Endothelial cell of umbilical vein (primary cell): Measurements from ENCODE around the gene ZBTB20. TPM values are rescaled to one million over a fixed set of nuclear protein-coding genes. Genes with fewer than 3 reads are reported as not detected.

Source experiments
- BruUV-seq: library from RNA; stranded (reverse); fragments of 400-500 nt; replicated peaks from 2 replicates; lab custom pipeline; 2021; lab: Mats Ljungman, UMichigan
- CTCF ChIA-PET: fragments of 300-600, 350-600 bp; sonication (Branson Sonifier 250); formaldehyde crosslinking; loops from one replicate; lab custom pipeline; 2021; ENCODE audit warnings: antibody characterized with exemption, inconsistent platforms; lab: Charles Lee
- POLR2A ChIA-PET: fragments of 300-600, 350-600 bp; sonication (Branson Sonifier 250); formaldehyde crosslinking; loops from one replicate; lab custom pipeline; 2021; ENCODE audit warnings: antibody characterized with exemption, inconsistent platforms; lab: Charles Lee
- DNase-seq: peaks from one replicate; pipeline ENCODE4 v3.0.0-alpha.2; 2011; ENCODE audit warnings: low read depth, low spot score
- FAIRE-seq: peaks from 2 replicates; lab custom pipeline; 2011; peaks lifted over from hg19 to GRCh38; lab: Jason Lieb, UNC
- H2AFZ ChIP-seq: 2 replicates; pipeline ENCODE4 v1.6.0; 2012; ENCODE audit warnings: low read depth, low read length, control low read depth, inconsistent platforms
- H3K27ac ChIP-seq: 2 replicates; pipeline ENCODE4 v1.5.1; 2011; ENCODE audit warnings: low read depth, mild to moderate bottlenecking, control low read depth, low read length, moderate library complexity; ENCODE audit not compliant: insufficient read depth
- H3K27me3 ChIP-seq, 2 experiments: 2 replicates each; pipeline versions ENCODE4 v1.6.0 to v1.6.1; 2011; ENCODE audit warnings: low read length in 2 of 2, mixed read lengths in 1 of 2; ENCODE audit not compliant: control insufficient read depth in 2 of 2, insufficient read depth in 2 of 2
- H3K36me3 ChIP-seq, 2 experiments: 2 replicates in 1 of 2; 3 replicates in 1 of 2; pipeline ENCODE4 v1.5.1; 2011; ENCODE audit warnings: low read length in 2 of 2, mild to moderate bottlenecking in 1 of 2, moderate library complexity in 1 of 2; ENCODE audit not compliant: control insufficient read depth in 2 of 2, insufficient read depth in 2 of 2; ENCODE audit errors: extremely low read depth in 1 of 2
- H3K4me1 ChIP-seq: 3 replicates; pipeline ENCODE4 v1.5.1; 2011; ENCODE audit warnings: mild to moderate bottlenecking, low read length; ENCODE audit not compliant: control insufficient read depth, insufficient read depth; ENCODE audit errors: extremely low read depth
- H3K4me2 ChIP-seq: 2 replicates; pipeline ENCODE4 v1.6.1; 2011; ENCODE audit warnings: low read length, control low read depth, mixed read lengths; ENCODE audit not compliant: insufficient read depth
- H3K4me3 ChIP-seq, 3 experiments: fragments of 200-600 bp in 1 of 3; sonication (generic), shearing (Covaris generic) in 1 of 3; replicated peaks in 1 of 3; 2 replicates each; pipeline ENCODE4 v1.5.1; 2011 to 2016; ENCODE audit warnings: control low read depth in 3 of 3, low read length in 3 of 3, mild to moderate bottlenecking in 2 of 3, inconsistent platforms in 1 of 3, low read depth in 1 of 3, moderate library complexity in 1 of 3; ENCODE audit not compliant: insufficient read depth in 1 of 3
- H3K79me2 ChIP-seq: 2 replicates; pipeline ENCODE4 v1.6.0; 2012; ENCODE audit warnings: low read length, inconsistent platforms; ENCODE audit not compliant: control insufficient read depth, insufficient read depth
- H3K9ac ChIP-seq: replicated peaks from 2 replicates; pipeline ENCODE3; 2011; ENCODE audit warnings: low read length, control low read depth; ENCODE audit not compliant: insufficient read depth; ENCODE audit errors: extremely low read depth
- H3K9me1 ChIP-seq: replicated peaks from 3 replicates; pipeline ENCODE4 v1.6.0; 2011; ENCODE audit warnings: mild to moderate bottlenecking, low read length; ENCODE audit not compliant: control insufficient read depth, insufficient read depth; ENCODE audit errors: extremely low read depth
- H3K9me3 ChIP-seq: replicated peaks from 2 replicates; pipeline ENCODE4 v1.5.1; 2012; ENCODE audit warnings: low read length, inconsistent platforms; ENCODE audit not compliant: control insufficient read depth, insufficient read depth
- H4K20me1 ChIP-seq: replicated peaks from 2 replicates; pipeline ENCODE3; 2011; ENCODE audit warnings: mild to moderate bottlenecking, low read length; ENCODE audit not compliant: control insufficient read depth, insufficient read depth; ENCODE audit errors: extremely low read depth
- CTCF ChIP-seq, 2 donors: IDR thresholded peaks; 1 replicate in 1 of 2; 2 replicates in 1 of 2; pipeline ENCODE4 v1.5.1; 2011; ENCODE audit warnings: low read length in 2 of 2, mild to moderate bottlenecking in 2 of 2, moderate library complexity in 2 of 2, control low read depth in 1 of 2, inconsistent platforms in 1 of 2, low read depth in 1 of 2; ENCODE audit not compliant: insufficient read depth in 1 of 2; ENCODE audit errors: extremely low read depth in 1 of 2
- EZH2 ChIP-seq: IDR thresholded peaks from 2 replicates; pipeline ENCODE4 v1.6.1; 2012; ENCODE audit warnings: borderline replicate concordance, low read depth, mild to moderate bottlenecking, moderate library complexity, low read length, inconsistent platforms; ENCODE audit not compliant: severe bottlenecking
- FOS ChIP-seq: IDR thresholded peaks from 2 replicates; pipeline ENCODE4 v1.6.1; 2011; ENCODE audit warnings: mild to moderate bottlenecking, low read length, moderate library complexity, borderline replicate concordance; ENCODE audit not compliant: insufficient read depth
- GATA2 ChIP-seq: IDR thresholded peaks from 2 replicates; pipeline ENCODE4 v1.7.0; 2011; ENCODE audit warnings: low read depth, mild to moderate bottlenecking, moderate library complexity, mixed read lengths, low read length; ENCODE audit not compliant: insufficient read length, insufficient read depth
- JUN ChIP-seq: IDR thresholded peaks from 2 replicates; pipeline ENCODE4 v1.6.1; 2011; ENCODE audit warnings: borderline replicate concordance, low read depth; ENCODE audit not compliant: insufficient read length, insufficient read depth
- MAX ChIP-seq: IDR thresholded peaks from 2 replicates; pipeline ENCODE4 v1.6.1; 2011; ENCODE audit not compliant: insufficient read depth, insufficient read length
- MYC ChIP-seq: IDR thresholded peaks from one replicate; pipeline ENCODE4 v1.6.1; 2011; ENCODE audit warnings: mild to moderate bottlenecking, low read depth, low read length
- POLR2A ChIP-seq: IDR thresholded peaks from 2 replicates; pipeline ENCODE4 v1.6.1; 2012; ENCODE audit warnings: low read depth, mild to moderate bottlenecking, control low read depth, low read length
- POLR2AphosphoS5 ChIP-seq: IDR thresholded peaks from 2 replicates; pipeline ENCODE4 v1.6.1; 2012; ENCODE audit warnings: low read depth, mild to moderate bottlenecking, control low read depth, low read length, moderate library complexity; ENCODE audit not compliant: insufficient read depth
- dilution Hi-C: fragments of 300-500 bp; cut with MboI; formaldehyde crosslinking; loops from one replicate; pipeline ENCODE4 v1.15.0; 2019; ENCODE audit warnings: low sequenced_read_pairs; ENCODE audit not compliant: extremely low pct_ligation_motif_present
- intact Hi-C: fragments of 100-400 bp; cut with micrococcal nuclease; formaldehyde crosslinking; loops from one replicate; pipeline ENCODE4 v1.10.0; 2022
- polyA plus RNA-seq, 4 experiments: library from polyadenylated mRNA; depleted of rRNA in 3 of 4; stranded (reverse) in 3 of 4; unstranded in 1 of 4; fragments of >200 nt; gene quantifications; 2 replicates each; pipeline versions ENCODE4 v1.2.1 to v1.2.3, GENCODE V29; 2011 to 2012; ENCODE audit warnings: missing spikeins in 1 of 4
- total RNA-seq: library from RNA; stranded (reverse); gene quantifications from 2 replicates; pipeline ENCODE4 v1.2.3, GENCODE V29; 2021

The ZBTB20 gene
- total and polyA plus RNA-seq, 2 donors (not counting 3 experiments of a cell fraction or from before 2014, with no cell fraction given) = 2.1 to 20.5 TPM

DNA sequence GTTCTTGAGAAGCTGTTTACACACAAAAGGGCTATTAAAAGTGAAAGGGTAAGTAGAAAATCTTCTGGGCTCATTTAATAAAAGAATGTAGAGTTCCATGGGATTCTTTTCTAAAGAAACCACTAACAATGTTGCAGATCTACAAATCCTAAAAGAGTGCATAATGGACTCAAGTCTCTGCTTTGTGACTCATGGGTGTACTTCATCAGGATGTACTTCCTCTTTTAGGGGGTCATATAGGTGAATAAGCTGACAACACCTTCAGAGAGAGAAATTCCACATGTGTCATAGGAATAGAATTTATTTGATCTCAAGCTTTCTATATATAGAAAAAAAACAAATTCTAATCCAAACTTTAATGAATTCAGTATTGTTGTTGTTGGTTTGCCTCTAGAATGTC lies 497.8 kb downstream of the ZBTB20 start:
- no peaks in the 10 kb centered on the region for H3K36me3 ChIP-seq
- DNase-seq = peak; percentile 28
- ChIA-PET CTCF (interaction anchor here (1.2 to 1.4 kb wide), 3 partner anchors 10 to 57 kb away, joined by 3 to 4 read pairs (median 3); no protein-coding TSS in a partner anchor), POLR2A (no interaction called here)
- no peak overlapping the region for H3K4me3 ChIP-seq
- H3K27me3 ChIP-seq = no peaks in the 10 kb centered on the region
- intact Hi-C loops (loop anchor here (1.0 kb wide), 1 partner anchor 25 kb away; no protein-coding TSS in a partner anchor), dilution Hi-C loops (no loop called here)
- peak overlapping the region; percentile 34 for H2AFZ ChIP-seq
- H3K9me3 ChIP-seq = no peaks in the 10 kb centered on the region
- TF ChIP-seq FOS (peak; percentile 78), POLR2AphosphoS5 (peak; percentile 21), GATA2 (no peak), EZH2 (no peak), MAX (no peak), POLR2A (no peak), CTCF (IDR thresholded peaks at IDR 0.05; ENCODE audit: extremely low read depth in 1 of 2, insufficient read depth in 1 of 2, low read depth in 1 of 2, low read length in 2 of 2) (no peak), JUN (peak; percentile 78), MYC (no peak)
- peaks cover 24% of the 10 kb centered on the region for H3K4me1 ChIP-seq
- H4K20me1 ChIP-seq = no peaks in the 10 kb centered on the region
- H3K9ac ChIP-seq = peak overlapping the region; percentile 16
- H3K4me2 ChIP-seq = peak overlapping the region; percentile 76
- no peaks in the 10 kb centered on the region for H3K79me2 ChIP-seq
- no peaks in the 10 kb centered on the region for H3K9me1 ChIP-seq
- FAIRE-seq = peak; percentile 37
- peak overlapping the region; percentile 55 for H3K27ac ChIP-seq
- BruUV-seq = no TSS peak
